Activated T-cell treated with anti-CD3 and anti-CD28 coated beads for 1 hour (primary cell): ENCODE results near the gene CDH15.
"Not testable (repeated sequence)": the region's sequence is repeated elsewhere in the genome, so short reads cannot be mapped to it uniquely, and the experiment has no call there.

Experiments
- DNase-seq: peaks from one replicate; pipeline ENCODE4 v3.0.0-alpha.2; 2020; ENCODE audit warnings: low read depth

The CDH15 gene

DNA sequence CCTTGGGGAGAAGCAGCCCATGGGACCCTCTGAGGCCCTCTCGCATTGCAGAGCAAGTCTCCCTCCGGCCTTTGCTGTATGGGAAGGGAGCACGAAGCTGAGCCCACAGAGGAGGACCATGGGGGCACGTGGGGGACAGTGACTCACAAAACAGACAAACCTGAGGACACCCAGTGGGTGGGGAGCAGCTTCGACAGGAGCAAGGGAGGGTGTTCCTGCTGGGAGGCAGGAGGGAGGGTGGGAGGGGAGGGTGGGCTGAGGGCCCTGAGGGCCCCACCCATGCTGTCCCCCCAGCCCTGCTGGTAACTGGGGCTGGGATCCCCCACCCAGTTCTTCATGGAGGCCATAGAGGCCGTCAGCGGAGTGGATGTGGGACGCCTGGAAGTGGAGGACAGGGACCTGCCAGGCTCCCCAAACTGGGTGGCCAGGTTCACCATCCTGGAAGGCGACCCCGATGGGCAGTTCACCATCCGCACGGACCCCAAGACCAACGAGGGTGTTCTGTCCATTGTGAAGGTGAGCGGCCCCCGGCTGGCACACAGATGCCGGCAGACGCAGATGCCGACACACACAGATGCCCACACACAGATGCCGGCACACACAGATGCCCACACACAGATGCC, 16.3 kb downstream of the CDH15 start:
- DNase-seq, result no peak

DNA sequence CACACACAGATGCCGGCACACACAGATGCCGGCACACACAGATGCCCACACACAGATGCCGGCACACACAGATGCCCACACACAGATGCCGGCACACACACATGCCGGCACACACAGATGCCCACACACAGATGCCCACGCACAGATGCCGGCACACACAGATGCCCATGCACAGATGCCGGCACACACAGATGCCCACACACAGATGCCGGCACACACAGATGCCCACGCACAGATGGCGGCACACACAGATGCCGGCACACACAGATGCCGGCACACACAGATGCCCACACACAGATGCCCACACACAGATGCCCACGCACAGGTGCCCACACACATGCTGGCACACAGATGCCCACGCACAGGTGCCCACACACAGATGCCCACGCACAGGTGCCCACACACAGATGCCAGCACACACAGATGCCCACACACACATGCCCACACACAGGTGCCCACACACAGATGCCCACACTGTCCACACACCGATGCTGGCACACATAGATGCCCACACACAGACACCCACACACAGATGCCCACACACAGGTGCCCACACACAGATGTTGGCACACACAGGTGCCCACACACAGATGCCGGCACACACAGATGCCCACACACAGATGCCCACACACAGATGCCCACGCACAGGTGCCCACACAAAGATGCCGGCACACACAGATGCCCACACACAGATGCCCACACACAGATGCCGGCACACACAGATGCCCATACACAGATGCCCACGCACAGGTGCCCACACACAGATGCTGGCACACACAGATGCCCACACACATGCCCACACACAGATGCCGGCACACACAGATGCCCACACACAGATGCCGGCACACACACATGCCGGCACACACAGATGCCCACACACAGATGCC, 17.2 kb downstream of the CDH15 start:
- not testable (repeated sequence) for DNase-seq

DNA sequence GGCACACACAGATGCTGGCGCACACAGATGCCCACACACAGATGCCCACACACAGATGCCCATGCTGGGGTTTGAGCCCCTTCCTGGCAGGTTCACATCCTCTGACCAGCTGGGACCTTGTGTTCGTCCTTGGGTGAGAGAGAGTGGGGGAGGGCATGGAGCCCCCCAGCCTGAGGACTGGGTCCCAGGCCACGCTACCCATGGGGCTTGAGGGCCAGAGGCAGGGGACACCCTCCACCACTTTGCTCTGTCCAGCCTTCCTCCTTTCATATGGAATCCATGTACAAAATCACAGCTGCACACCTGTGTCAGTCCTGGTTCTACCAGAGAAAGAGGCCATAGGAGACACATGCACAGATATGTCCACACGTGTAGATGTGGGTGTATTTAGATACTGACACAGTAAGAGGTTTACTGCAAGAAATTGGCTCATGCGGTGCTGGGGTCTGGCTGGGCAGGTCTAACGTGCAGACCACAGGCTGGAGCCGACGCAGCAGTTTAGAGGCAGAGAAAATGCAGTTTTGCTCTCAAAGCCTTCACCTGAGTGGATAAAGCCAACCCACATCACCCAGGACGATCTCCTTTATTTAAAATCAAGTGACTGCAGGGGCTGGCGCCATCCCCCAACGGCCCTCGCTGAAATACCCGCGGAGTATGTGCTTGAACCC, 17.9 kb downstream of the CDH15 start:
- no peak for DNase-seq

DNA sequence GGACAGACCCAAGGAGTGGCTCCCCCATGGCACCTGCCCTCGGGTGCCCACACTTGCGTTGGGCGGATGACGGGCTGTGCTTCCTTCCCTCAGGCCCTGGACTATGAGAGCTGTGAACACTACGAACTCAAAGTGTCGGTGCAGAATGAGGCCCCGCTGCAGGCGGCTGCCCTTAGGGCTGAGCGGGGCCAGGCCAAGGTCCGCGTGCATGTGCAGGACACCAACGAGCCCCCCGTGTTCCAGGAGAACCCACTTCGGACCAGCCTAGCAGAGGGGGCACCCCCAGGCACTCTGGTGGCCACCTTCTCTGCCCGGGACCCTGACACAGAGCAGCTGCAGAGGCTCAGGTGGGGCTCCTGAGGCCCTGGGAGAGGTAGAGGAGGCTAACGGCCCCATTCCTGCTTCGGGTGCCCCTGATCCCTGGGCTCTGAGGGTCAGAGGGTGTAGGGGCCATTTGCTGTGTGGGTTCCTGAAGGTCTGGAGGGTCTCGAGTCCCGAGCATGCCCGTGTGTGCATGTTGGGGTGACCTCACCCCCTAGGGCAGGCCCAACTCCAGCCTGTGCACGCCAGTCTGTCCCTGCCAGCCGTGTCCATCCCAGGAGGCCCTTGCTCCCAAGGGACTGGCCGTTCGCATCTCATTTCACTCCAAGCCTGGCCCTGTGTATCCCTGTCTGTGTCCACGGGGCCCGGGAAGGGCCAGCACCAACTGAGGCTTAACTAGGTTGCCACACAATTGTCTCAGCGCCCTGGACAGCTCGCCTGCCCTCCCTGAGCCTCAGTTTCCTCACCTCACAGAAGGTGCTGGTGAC, 18.8 kb downstream of the CDH15 start:
- no peak for DNase-seq

DNA sequence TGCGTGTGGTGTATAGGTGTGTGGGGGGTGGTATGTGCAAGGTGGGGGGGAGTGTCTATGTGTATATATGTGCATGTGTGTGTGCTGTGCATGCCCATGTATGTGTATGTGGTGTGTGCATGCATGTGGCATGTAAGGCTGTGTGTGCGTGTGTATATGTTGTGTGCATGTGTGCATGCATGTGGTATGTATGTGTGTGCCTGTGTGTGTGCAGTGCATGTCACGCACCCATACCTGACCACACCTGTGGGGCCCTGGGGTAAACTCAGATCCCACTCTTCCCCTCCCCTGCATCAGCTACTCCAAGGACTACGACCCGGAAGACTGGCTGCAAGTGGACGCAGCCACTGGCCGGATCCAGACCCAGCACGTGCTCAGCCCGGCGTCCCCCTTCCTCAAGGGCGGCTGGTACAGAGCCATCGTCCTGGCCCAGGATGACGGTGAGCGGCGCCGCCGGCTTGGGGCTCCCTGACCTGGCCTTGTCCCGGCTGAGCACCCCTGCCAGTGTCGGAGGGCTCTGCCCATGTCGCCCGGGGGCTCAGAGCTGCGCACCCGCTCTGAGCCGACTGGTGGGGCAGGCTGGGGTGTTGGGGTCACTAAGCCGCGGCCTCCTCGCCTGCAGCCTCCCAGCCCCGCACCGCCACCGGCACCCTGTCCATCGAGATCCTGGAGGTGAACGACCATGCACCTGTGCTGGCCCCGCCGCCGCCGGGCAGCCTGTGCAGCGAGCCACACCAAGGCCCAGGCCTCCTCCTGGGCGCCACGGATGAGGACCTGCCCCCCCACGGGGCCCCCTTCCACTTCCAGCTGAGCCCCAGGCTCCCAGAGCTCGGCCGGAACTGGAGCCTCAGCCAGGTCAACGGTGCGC, 19.7 kb downstream of the CDH15 start:
- DNase-seq, result no peak

DNA sequence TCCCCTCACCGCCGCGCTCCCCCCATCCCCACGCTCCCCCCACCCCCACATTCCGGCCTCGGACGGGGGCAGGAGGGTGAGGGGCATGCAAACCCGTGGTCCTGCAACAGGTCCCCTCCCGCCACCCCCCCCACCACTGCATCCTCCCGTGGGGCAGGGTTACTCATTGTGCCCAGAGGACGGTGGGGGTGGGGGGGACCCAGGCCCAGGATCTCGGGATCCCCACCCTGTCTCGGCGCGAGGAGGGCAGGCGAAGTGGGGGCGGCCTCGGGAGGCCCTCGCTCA, 20.3 kb downstream of the CDH15 start:
- no peak for DNase-seq

DNA sequence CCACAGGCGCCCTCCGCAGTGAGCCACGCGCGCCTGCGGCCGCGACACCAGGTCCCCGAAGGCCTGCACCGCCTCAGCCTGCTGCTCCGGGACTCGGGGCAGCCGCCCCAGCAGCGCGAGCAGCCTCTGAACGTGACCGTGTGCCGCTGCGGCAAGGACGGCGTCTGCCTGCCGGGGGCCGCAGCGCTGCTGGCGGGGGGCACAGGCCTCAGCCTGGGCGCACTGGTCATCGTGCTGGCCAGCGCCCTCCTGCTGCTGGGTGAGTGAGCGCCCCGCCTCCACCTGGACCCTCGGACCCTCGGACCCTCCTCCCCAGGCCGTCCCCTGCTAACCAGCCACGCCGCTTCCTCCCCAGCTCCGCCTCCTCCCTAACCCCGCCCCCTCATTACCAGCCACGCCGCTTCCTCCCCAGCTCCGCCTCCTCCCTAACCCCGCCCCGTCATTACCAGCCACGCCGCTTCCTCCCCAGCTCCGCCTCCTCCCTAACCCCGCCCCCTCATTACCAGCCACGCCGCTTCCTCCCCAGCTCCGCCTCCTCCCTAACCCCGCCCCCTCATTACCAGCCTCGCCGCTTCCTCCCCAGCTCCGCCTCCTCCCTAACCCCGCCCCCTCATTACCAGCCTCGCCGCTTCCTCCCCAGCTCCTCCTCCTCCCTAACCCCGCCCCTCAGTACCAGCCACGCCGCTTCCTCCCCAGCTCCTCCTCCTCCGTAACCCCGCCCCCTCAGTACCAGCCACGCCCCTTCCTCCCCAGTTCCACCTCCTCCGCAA, 20.8 kb downstream of the CDH15 start:
- DNase-seq, result peak; percentile 44

DNA sequence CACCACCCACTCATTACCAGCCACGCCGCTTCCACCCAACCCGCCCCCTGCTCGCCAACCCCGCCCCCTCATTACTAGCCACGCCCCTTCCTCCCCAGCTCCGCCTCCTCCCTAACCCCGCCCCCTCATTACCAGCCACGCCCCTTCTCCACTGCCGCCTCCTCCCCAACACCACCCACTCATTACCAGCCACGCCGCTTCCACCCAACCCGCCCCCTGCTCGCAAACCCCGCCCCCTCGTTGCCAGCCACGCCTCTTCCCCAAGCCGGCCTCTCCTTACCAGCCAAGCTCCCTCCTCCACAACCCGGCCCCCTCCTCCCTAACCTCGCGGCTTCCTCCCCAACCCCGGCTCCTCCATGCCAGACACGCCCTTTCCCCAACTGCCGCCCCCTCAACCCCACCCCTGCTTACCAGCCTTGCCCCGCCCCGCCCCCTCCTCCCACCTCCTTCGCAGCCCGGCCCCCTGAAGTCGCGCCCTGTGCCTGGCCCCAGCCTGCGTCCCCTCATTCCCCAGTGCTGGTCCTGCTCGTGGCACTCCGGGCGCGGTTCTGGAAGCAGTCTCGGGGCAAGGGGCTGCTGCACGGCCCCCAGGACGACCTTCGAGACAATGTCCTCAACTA, 21.5 kb downstream of the CDH15 start:
- DNase-seq, result no peak

DNA sequence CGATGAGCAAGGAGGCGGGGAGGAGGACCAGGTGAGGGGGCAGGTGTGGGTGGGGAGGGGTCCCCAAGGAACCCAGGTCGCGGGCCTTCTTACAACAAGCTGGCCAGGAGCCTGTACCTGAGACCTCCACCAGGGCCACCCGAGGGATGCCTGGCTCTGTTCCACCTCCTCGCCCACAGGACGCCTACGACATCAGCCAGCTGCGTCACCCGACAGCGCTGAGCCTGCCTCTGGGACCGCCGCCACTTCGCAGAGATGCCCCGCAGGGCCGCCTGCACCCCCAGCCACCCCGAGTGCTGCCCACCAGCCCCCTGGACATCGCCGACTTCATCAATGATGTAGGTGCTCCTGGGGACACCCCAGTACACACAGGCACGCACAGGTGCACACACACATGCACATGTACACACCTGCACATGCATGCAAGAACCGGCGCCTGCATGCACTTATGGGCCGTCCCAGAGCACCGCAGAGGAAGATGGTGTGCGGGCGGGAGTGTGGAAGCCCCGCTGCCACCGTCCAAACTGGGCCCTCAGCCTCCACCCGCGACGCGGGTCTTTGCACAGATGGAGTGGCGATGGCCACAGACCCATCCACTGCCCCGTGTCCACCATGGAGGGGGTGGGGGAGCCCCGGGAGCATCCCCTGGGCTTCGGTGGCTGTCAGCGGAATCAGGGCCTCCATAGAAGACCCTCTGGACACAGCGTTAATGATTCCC, 22.2 kb downstream of the CDH15 start:
- no peak for DNase-seq

DNA sequence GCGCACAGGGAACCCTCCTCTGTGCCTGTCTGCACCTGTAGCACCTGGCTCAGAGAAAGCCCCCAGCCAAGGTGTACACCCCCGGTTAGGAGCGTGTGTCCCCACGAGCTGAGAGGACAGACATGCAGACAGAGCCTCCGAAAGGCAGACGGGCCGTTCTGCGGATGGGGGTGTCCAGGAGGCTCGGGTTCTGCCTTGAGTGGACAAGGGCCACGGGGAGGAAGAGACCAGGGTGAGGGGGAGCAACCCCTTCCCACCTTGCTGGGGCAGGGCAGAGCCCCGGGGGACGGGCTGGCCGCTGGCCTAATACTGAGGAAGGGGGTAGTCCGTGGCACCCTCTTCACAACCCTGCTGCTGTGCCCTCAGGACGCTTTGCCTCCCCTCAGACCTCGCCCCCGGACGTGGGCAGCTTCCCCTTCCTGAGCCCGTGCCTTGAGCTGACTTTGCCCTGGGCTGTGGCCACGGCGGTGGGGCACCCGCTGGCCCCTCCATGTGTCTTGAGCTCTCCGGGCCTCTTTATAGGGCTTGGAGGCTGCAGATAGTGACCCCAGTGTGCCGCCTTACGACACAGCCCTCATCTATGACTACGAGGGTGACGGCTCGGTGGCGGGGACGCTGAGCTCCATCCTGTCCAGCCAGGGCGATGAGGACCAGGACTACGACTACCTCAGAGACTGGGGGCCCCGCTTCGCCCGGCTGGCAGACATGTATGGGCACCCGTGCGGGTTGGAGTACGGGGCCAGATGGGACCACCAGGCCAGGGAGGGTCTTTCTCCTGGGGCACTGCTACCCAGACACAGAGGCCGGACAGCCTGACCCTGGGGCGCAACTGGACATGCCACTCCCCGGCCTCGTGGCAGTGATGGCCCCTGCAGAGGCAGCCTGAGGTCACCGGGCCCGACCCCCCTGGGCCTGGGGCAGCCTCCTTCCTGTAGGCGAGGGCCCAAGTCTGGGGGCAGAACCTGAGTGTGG, 23.1 kb downstream of the CDH15 start:
- DNase-seq, result no peak

DNA sequence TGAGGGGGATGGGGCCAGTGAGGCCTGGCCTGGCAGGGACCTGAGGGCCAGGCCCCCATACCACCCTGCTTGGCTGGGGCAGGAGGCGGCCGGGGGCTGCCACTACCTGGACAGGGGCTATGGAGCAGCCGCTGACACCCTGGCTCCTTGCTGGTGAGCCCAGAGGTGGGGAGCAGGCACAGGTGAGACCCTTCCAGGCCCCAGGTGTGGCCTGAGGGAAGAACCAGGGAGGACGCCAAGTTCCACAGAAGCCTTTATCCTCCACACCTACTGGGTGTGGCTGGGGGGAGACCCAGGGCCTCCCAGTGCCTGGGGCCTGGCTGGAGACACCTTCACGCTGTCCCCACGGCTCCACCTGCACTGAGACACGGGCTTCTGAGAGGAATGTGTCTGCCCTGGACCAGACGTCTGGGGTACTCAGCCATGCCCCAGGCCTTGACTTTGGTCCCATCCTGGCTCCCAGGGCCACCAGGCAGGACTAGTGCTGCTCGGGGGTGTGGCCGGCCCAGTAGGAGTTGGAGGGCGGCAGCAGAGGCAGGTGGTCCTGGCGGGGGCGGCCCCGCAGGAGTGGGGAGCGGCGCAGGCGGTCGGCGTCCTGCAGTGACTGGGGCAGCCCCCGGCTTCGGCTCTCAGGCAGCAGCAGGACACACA, 24.1 kb downstream of the CDH15 start:
- no peak for DNase-seq

DNA sequence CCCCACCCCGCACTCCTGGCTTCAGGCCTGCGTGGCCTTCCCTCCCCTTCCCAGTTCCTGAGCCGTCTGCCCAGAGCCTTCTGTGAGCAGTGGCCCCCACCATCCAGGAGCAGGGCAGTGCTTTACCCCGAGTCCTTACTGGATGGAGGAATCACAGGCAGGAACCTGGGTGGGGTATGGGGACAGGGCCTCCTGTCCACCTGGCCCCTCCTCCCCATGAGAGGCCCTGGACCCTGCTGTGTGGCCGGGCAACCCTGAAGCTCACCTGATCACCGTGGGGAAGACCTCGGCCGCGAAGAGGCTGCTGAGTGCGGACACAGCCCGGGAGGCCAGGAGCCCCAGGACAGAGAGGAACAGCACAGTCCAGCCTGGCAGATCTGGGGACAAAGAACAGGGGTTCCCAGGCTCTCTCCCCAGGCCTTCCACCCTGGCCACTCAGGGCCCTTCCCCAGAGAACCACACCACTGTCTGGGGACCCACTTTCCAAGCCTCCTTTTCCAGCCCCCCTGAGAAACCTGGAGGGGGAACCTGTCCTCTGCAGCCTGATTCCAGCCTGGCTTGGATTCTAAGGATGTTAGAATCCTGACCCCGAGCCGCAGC, 25.6 kb downstream of the CDH15 start:
- DNase-seq, result no peak

DNA sequence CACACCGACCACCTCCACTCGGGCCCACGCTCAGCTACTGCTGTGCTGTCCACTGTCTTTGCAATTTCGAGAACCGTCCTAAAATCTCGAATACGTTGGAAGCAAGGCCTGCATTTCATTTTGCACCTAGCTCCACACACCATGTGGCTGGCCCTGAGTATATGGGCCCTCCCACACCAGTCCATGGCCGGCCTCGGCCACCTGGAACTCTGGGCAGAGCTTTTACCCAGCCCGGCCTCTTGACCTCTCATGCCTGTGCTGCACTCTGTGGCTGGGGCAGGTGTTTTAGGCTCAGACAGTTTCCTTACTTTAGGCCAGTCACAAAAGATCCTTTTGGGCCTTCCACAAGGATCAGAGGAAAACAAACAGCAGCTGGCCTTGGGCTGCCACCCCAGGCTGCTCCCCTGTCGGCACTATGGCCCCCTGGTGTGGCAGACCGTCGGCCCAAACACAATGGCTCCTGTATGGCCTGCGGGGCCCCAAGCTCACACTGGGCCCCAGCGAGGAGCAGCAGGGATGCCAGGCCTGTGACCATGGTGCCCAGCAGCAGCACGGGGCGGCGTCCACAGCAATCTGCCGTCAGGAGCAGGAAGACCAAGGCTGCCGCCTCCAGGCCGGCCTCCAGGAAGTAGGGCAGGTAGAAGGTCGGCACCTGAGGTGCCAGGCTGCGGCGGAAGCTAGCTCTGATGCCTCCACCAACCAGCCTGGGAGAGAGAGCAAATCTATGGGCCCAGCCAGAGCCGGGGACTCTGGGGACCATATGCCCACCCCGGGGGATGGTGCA, 26.3 kb downstream of the CDH15 start:
- no peak for DNase-seq

DNA sequence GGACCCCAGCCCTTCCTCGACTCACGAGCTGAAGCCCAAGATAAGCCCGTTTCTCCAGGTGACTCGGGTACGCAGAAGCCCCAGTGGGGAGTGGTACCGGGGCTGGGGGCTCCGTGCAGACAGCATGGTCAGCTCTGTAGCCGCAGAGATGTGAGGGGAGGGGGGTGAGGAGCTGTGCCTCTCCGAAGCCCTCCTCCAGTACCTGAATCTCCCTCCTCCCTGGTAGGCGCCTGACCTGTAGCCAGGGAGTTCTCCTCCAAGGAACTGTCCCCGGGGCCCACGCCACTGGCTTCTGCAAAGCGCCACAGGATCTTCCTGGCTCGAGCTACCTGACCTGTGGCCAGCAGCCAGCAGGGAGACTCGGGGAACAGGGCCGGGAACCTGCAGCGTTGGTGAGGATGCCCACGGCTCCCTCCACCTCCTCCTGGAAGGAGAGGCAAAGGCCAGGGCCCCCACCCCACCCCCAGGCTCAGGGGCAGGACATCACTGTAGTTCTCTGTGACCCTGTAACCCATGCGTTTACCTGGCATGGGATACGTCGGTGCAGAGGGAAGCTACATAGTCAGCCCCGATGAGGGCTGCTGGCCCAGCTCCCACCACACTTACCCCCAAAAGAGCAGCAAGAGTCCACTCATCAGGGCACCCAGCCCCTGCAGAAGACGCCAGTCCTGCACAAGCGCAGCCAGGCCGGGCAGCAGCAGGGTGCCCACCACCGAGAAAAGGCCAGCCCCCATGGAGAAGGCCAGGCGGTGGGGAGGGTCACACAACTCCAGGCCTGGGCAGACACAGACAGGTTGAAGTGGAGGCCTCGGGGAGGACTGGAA, 27.1 kb downstream of the CDH15 start:
- DNase-seq, result no peak

DNA sequence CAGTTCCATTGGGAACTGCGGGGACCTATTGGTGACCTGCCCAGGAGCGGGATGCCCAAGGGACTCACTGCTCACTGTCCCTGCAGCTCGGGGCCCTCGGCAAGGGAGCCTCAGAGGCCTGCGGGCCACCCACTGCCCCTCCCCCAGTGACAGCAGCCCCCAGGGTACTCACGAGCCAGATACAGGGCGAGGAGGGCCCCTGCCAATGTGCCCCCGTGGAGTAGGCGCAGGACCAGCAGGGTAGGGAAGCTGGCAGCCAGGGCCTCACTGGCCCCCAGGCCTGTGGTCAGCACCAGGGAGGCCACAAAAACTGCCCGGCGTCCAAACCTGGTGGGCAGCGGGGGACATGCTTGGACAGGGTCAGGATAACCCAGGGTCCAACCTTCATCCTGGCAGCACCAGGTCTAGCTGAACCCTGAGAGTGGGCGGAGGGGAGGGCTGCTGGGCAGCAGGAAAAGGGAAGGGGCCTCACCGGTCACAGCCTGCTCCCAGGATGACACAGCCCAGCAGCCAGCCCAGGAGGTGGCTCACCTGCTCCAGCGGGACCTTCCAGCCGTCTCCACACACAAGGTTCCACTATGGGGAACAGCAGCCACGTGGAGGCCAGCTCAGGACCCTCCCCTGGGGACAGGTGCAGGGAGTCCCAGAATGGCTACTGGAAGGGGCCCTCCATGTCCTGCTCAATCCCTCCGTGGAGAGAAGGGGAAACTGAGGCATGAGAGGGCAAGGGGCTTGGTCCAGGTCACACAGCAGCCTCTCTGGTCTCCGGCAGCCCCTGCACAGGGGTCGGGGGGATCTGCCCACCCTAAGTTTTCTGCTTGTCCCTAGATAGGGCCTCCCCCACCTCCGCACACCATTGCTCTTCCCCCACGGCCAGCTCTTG, 27.9 kb downstream of the CDH15 start:
- DNase-seq, result no peak
